Gastrocnemius medialis (tissue), 4 donors: ENCODE results near the gene AGAP1. TPM values are rescaled to one million over a fixed set of nuclear protein-coding genes. Genes with fewer than 3 reads are reported as not detected.

Experiments used
- ATAC-seq, 2 donors: fragments of 150-250 bp; one replicate each; pipeline ENCODE4 v1.9.1; 2016
- DNase-seq, 2 donors: peaks; one replicate each; pipeline ENCODE4 v3.0.0-alpha.2; 2019
- H3K27ac ChIP-seq, 4 donors: fragments of 200-600 bp; sonication (generic); 1 replicate in 1 of 4; 2 replicates in 3 of 4; pipeline ENCODE4 v1.5.1; 2016 to 2018; ENCODE audit warnings: mild to moderate bottlenecking in 2 of 4, moderate library complexity in 1 of 4
- H3K27me3 ChIP-seq, 3 donors: fragments of 200-600 bp; sonication (generic) in 2 of 3; 1 replicate in 1 of 3; 2 replicates in 2 of 3; pipeline versions ENCODE4 v1.5.1 to v1.6.0; 2016 to 2019; ENCODE audit warnings: mild to moderate bottlenecking in 1 of 3, moderate library complexity in 1 of 3
- H3K36me3 ChIP-seq, 2 donors: fragments of 200-600 bp; sonication (generic) in 1 of 2; one replicate each; pipeline ENCODE4 v1.5.1; 2017 to 2018
- H3K4me1 ChIP-seq, 2 donors: fragments of 200-600 bp; sonication (generic) in 1 of 2; one replicate each; pipeline ENCODE4 v1.5.1; 2016 to 2017; ENCODE audit warnings: mild to moderate bottlenecking in 2 of 2
- H3K4me3 ChIP-seq, 4 donors: fragments of 200-600 bp; sonication (generic) in 3 of 4; 1 replicate in 1 of 4; 2 replicates in 3 of 4; pipeline ENCODE4 v1.5.1; 2016 to 2019; ENCODE audit warnings: mild to moderate bottlenecking in 2 of 4
- H3K9me3 ChIP-seq, 3 donors: fragments of 200-600 bp; sonication (generic) in 2 of 3; 1 replicate in 1 of 3; 2 replicates in 2 of 3; pipeline ENCODE4 v1.5.1; 2016 to 2019
- POLR2A ChIP-seq, 2 donors: fragments of 450-650 bp; IDR thresholded peaks; one replicate each; pipeline ENCODE4 v1.6.1; 2017; ENCODE audit warnings: antibody characterized with exemption in 2 of 2, mild to moderate bottlenecking in 2 of 2, moderate library complexity in 2 of 2
- in situ Hi-C, 4 donors: fragments of 200-750 bp; cut with MboI; loops; one replicate each; pipeline versions ENCODE4 v1.15.0 to v1.8.0; 2017; ENCODE audit warnings: low sequenced_read_pairs in 4 of 4
- intact Hi-C: fragments of 100-400 bp; cut with DNase I; formaldehyde crosslinking; loops from one replicate; pipeline ENCODE4 v1.15.1; 2023; ENCODE audit warnings: low total_unique reads
- total RNA-seq, 4 donors: library from RNA; depleted of rRNA; stranded (reverse); fragments of >200 nt; gene quantifications; one replicate each; pipeline versions ENCODE4 v1.1.0 to v1.2.3, GENCODE V29; 2016
- TF ChIP-seq, protein P1 (sequence below), 5 experiments: fragments of 450-650 bp in 3 of 5; fragments of 200-600 bp in 2 of 5; sonication (generic) in 2 of 5; IDR thresholded peaks in 4 of 5; conservative IDR thresholded peaks in 1 of 5; 1 replicate in 4 of 5; 2 replicates in 1 of 5; pipeline ENCODE4 v1.5.1; 2016 to 2019; ENCODE audit warnings: antibody characterized with exemption in 5 of 5, mild to moderate bottlenecking in 3 of 5, moderate library complexity in 3 of 5

Gene AGAP1
- total RNA-seq, 4 donors from 2014 or later = 8.5 to 26.8 (median 14.4) TPM

- Histone ChIP-seq H3K27ac (no peak overlapping the region), H3K4me1 (no peaks in the 10 kb centered on the region), H3K36me3 (no peaks in the 10 kb centered on the region), H3K9me3 (no peaks in the 10 kb centered on the region), H3K27me3 (no peaks in the 10 kb centered on the region), H3K4me3 (no peak overlapping the region)
- DNase-seq = no peak
- TF ChIP-seq POLR2A (IDR thresholded peaks at IDR 0.05) = no peak
- TF ChIP-seq, protein P1, sequence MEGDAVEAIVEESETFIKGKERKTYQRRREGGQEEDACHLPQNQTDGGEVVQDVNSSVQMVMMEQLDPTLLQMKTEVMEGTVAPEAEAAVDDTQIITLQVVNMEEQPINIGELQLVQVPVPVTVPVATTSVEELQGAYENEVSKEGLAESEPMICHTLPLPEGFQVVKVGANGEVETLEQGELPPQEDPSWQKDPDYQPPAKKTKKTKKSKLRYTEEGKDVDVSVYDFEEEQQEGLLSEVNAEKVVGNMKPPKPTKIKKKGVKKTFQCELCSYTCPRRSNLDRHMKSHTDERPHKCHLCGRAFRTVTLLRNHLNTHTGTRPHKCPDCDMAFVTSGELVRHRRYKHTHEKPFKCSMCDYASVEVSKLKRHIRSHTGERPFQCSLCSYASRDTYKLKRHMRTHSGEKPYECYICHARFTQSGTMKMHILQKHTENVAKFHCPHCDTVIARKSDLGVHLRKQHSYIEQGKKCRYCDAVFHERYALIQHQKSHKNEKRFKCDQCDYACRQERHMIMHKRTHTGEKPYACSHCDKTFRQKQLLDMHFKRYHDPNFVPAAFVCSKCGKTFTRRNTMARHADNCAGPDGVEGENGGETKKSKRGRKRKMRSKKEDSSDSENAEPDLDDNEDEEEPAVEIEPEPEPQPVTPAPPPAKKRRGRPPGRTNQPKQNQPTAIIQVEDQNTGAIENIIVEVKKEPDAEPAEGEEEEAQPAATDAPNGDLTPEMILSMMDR (IDR thresholded peaks at IDR 0.05 in 4 of 5, conservative IDR thresholded peaks at IDR 0.05 in 1 of 5) = no peak
- intact Hi-C loops = no loop called here
- in situ Hi-C loops = no loop called here
- no peak for ATAC-seq
Measured at GRCh38 chr2:235900631-235901030, 406.8 kb downstream of the AGAP1 start.

- DNase-seq (no peak), ATAC-seq (no peak)
- Histone ChIP-seq H3K27ac (no peak overlapping the region), H3K4me3 (no peak overlapping the region), H3K27me3 (no peaks in the 10 kb centered on the region), H3K9me3 (no peaks in the 10 kb centered on the region), H3K4me1 (no peaks in the 10 kb centered on the region), H3K36me3 (no peaks in the 10 kb centered on the region)
- intact Hi-C loops = no loop called here
- TF ChIP-seq, protein P1 (IDR thresholded peaks at IDR 0.05 in 4 of 5, conservative IDR thresholded peaks at IDR 0.05 in 1 of 5) = no peak
- TF ChIP-seq POLR2A (IDR thresholded peaks at IDR 0.05) = no peak
- in situ Hi-C loops = no loop called here
Measured at GRCh38 chr2:235901243-235901642, 407.4 kb downstream of the AGAP1 start.

GRCh38 chr2:235903782-235904584 is 410.1 kb downstream of the AGAP1 start:
- Histone ChIP-seq H3K9me3 (no peaks in the 10 kb centered on the region), H3K36me3 (peaks cover 0 to 2% of the 10 kb centered on the region in 2 donors), H3K27me3 (no peaks in the 10 kb centered on the region), H3K4me3 (no peak overlapping the region), H3K4me1 (no peaks in the 10 kb centered on the region), H3K27ac (no peak overlapping the region)
- intact Hi-C loops = no loop called here
- DNase-seq (no peak), ATAC-seq (no peak)
- in situ Hi-C loops = no loop called here
- no peak for TF ChIP-seq POLR2A (IDR thresholded peaks at IDR 0.05)
- TF ChIP-seq, protein P1 (IDR thresholded peaks at IDR 0.05 in 4 of 5, conservative IDR thresholded peaks at IDR 0.05 in 1 of 5) = no peak

DNA sequence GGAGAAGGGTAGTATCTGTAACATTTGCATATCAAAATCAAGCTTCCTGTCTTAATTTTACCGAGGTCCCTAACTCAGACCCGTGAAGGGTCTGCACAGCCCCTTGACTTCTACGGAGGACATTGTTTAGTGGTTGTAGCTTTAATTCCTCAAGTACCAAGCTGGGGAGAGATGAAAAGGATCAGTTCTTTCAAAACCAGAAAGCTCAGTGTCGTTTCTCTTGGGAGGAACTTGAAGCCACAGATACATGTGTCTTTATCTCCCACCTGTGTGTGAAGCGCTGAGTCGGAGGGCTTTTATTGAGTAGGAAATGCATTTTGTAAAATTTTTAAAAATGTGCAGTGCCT is 410.7 kb downstream of the AGAP1 start:
- no peak for DNase-seq
- in situ Hi-C loops (no loop called here), intact Hi-C loops (no loop called here)
- Histone ChIP-seq H3K36me3 (peaks cover 0 to 8% of the 10 kb centered on the region in 2 donors), H3K27me3 (no peaks in the 10 kb centered on the region), H3K4me1 (no peaks in the 10 kb centered on the region), H3K4me3 (no peak overlapping the region), H3K9me3 (no peaks in the 10 kb centered on the region), H3K27ac (no peak overlapping the region)
- TF ChIP-seq POLR2A (IDR thresholded peaks at IDR 0.05) = no peak
- TF ChIP-seq, protein P1 (IDR thresholded peaks at IDR 0.05 in 4 of 5, conservative IDR thresholded peaks at IDR 0.05 in 1 of 5) = no peak
- ATAC-seq = no peak
